Right lobe of liver (tissue), 6 donors: Measurements from ENCODE around the gene STK24. TPM values are rescaled to one million over a fixed set of nuclear protein-coding genes. Genes with fewer than 3 reads are reported as not detected.

Experiments
- ATAC-seq, 4 donors: fragments of 200-7000 bp; cut with Tn5 transposase; one replicate each; pipeline ENCODE4 v1.9.1; 2020; ENCODE audit warnings: mild to moderate bottlenecking in 4 of 4, moderate library complexity in 4 of 4
- DNase-seq, 3 donors: peaks; one replicate each; pipeline ENCODE4 v3.0.0-alpha.2; 2020
- H3K27ac ChIP-seq, 3 donors: fragments of 200-600 bp; one replicate each; pipeline ENCODE4 v1.8.0; 2022
- H3K27me3 ChIP-seq, 2 donors: fragments of 200-600 bp; one replicate each; pipeline ENCODE4 v1.8.0; 2022
- H3K36me3 ChIP-seq, 4 donors: fragments of 200-600 bp; sonication (generic) in 1 of 4; one replicate each; pipeline versions ENCODE4 v1.5.1 to v1.8.0; 2017 to 2022; ENCODE audit warnings: control low read depth in 1 of 4
- H3K4me1 ChIP-seq, 4 donors: fragments of 200-600 bp; sonication (generic) in 1 of 4; one replicate each; pipeline versions ENCODE4 v1.5.1 to v1.8.0; 2017 to 2022; ENCODE audit warnings: control low read depth in 1 of 4
- H3K4me3 ChIP-seq, 3 donors: fragments of 200-600 bp; one replicate each; pipeline ENCODE4 v1.8.0; 2022
- H3K9me3 ChIP-seq, 4 donors: fragments of 200-600 bp; sonication (generic) in 1 of 4; one replicate each; pipeline versions ENCODE4 v1.5.1 to v1.8.0; 2017 to 2022; ENCODE audit warnings: control low read depth in 1 of 4
- CTCF ChIP-seq, 4 donors: fragments of 200-600 bp in 3 of 4; fragments of 450-650 bp in 1 of 4; IDR thresholded peaks; one replicate each; pipeline versions ENCODE4 v1.5.1 to v1.8.0; 2016 to 2022; ENCODE audit warnings: antibody characterized with exemption in 4 of 4, mild to moderate bottlenecking in 2 of 4
- POLR2A ChIP-seq: fragments of 450-650 bp; IDR thresholded peaks from one replicate; pipeline ENCODE4 v1.6.1; 2017; ENCODE audit warnings: antibody characterized with exemption, mild to moderate bottlenecking
- WGBS: methylation state at CpG from one replicate; pipeline ENCODE4 v1.1.6; 2018; ENCODE audit warnings: low coverage, low lambda C conversion rate; ENCODE audit not compliant: insufficient coverage; ENCODE audit errors: missing lambda C conversion rate; 5-methylcytosine and 5-hydroxymethylcytosine counted together
- intact Hi-C, 2 donors: fragments of 100-400 bp; cut with DNase I; formaldehyde crosslinking; loops; one replicate each; pipeline versions ENCODE4 v1.11.2 to v1.14.1; 2022
- total RNA-seq, 6 experiments: library from RNA; depleted of rRNA in 2 of 6; stranded (reverse); fragments of >200 nt in 2 of 6; fragmentation: NEBNext Ultra II Directional in 3 of 6; extraction: Animal tissue kit (Norgen Biotek cat#: 25700) in 3 of 6; gene quantifications; one replicate each; pipeline versions ENCODE4 v1.1.0 to v1.2.4, GENCODE V29; 2016 to 2023
- donor health status: DM: no; HTN: yes; CAD: no.
- donor health status: DM: no; HTN: no; CAD: no.
- donor health status: DM: no; HTN: no; CAD: no.
- donor health status: DM: no; HTN: yes; CAD: no.
- donor health status: DM: no; HTN: yes; CAD: no.

The STK24 gene
- total RNA-seq, 6 experiments from 2014 or later, result 14.8 to 40.8 (median 28.6) TPM

DNA sequence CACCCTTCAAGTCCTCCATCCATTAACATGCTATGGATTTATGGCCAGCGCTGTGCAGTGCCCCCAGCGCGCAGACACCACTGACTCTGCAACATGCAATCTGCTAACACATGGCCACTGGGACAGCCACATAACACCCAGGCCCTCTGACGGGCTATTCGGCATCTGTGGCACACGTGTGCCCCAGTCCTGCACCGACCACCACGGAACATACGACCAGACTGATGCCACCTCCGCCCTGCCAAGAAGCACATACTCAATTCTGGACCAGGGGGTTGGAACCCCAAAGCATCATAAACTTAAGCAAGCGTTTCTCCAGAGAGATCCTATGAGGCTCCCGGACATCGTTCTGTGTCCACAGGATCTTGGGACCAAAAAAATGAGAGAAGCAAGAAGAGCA lies 9.8 kb downstream of the STK24 start:
- H3K4me3 ChIP-seq, result no peak overlapping the region
- TF ChIP-seq CTCF (IDR thresholded peaks at IDR 0.05), result no peak
- no peak for TF ChIP-seq POLR2A
- no peak overlapping the region for H3K27ac ChIP-seq
- no peak for DNase-seq
- ATAC-seq, result no peak
- WGBS, result 98% methylated on average over 9 of the region's 13 CpGs
- intact Hi-C loops, result loop anchor here in 1 of 2 donors (10.0 kb wide), 1 partner anchor 82 kb away; no protein-coding TSS in a partner anchor
- H3K36me3 ChIP-seq, result no peaks in the 10 kb centered on the region
- H3K9me3 ChIP-seq, result no peaks in the 10 kb centered on the region
- no peaks in the 10 kb centered on the region for H3K27me3 ChIP-seq
- peaks cover 0 to 67% (median 35%) of the 10 kb centered on the region in 4 donors for H3K4me1 ChIP-seq

DNA sequence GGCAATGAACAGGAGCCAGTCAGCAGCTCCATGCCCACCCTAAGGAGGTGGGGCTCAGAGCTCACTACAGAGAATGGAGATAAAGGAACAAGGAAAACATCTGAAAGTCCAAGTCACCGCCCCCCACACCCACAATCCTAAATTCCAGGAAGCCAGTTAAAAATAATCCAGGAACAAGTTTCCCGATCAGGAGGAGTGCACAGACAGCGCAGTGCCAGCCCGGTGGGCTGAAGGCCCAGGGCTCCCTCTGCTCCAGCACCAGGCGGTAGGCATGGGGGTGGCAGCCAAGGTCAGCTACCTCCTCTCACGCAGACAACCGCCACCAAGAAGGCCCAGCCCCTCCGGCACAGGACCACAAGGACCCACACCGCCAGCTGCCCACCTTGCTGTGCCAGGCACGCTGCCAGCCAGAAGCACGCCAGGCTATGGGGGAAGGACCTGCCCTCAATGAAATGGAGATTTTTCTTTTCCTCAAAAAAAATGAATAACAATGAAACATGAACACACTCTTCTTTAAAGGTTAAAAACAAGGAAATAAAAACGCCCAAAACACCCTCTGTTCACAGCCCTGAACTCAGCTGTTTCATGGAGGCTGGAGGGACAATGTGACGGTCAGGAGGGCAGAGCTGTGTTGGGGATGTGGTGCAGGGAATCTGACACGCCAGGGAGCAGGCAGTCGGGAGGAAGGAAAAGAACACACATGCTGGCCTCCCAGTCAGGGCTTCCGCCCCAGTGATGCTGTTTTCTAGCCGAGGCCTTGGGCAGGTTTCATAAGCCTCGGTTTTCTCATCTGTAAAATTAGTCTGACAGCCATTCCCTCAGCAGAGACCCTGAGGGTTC lies 11.0 kb downstream of the STK24 start:
- Histone ChIP-seq H3K4me1 (peaks cover 0 to 55% (median 30%) of the 10 kb centered on the region in 4 donors), H3K9me3 (no peaks in the 10 kb centered on the region), H3K27ac (peak overlapping the region; percentile 60 to 82 (median 74)), H3K4me3 (peak overlapping the region in 1 of 3 donors; percentile 19), H3K27me3 (no peaks in the 10 kb centered on the region), H3K36me3 (no peaks in the 10 kb centered on the region)
- intact Hi-C loops, result loop anchor here in 1 of 2 donors (10.0 kb wide), 1 partner anchor 81 kb away; no protein-coding TSS in a partner anchor
- ATAC-seq, result peak; percentile 66 to 75 (median 74)
- TF ChIP-seq POLR2A (peak; percentile 44), CTCF (IDR thresholded peaks at IDR 0.05) (peak in 1 of 4 donors; percentile 17)
- 23% methylated on average over 13 of the region's 18 CpGs for WGBS
- DNase-seq, result peak in 2 of 3 donors; percentile 76 to 78

- Histone ChIP-seq H3K4me3 (no peak overlapping the region), H3K36me3 (no peaks in the 10 kb centered on the region), H3K9me3 (no peaks in the 10 kb centered on the region), H3K27ac (peak overlapping the region in 1 of 3 donors; percentile 74), H3K27me3 (no peaks in the 10 kb centered on the region), H3K4me1 (peaks cover 0 to 46% (median 23%) of the 10 kb centered on the region in 4 donors)
- intact Hi-C loops, result loop anchor here in 1 of 2 donors (10.0 kb wide), 1 partner anchor 79 kb away; no protein-coding TSS in a partner anchor
- DNase-seq, result no peak
- no peak for ATAC-seq
- 65% methylated on average over 7 of the region's 9 CpGs for WGBS
- TF ChIP-seq POLR2A (no peak), CTCF (IDR thresholded peaks at IDR 0.05) (no peak)
Observed at GRCh38 chr13:98564204-98564603, 12.7 kb downstream of the STK24 start.

- intact Hi-C loops, result loop anchor here in 1 of 2 donors (10.0 kb wide), 1 partner anchor 78 kb away; no protein-coding TSS in a partner anchor
- ATAC-seq (no peak), DNase-seq (no peak)
- TF ChIP-seq CTCF (IDR thresholded peaks at IDR 0.05), result no peak
- Histone ChIP-seq H3K36me3 (no peaks in the 10 kb centered on the region), H3K4me1 (peaks cover 0 to 40% (median 20%) of the 10 kb centered on the region in 4 donors), H3K27me3 (no peaks in the 10 kb centered on the region), H3K4me3 (no peak overlapping the region), H3K27ac (no peak overlapping the region), H3K9me3 (no peaks in the 10 kb centered on the region)
- 54% methylated on average over 5 of the region's 6 CpGs for WGBS
Observed at GRCh38 chr13:98563071-98563470, 13.8 kb downstream of the STK24 start.
